GM23338 (cell line): ENCODE measurements around the gene MT1A.

Experiments used
- CREB1 ChIP-seq: fragments of 250-450 bp; sonication (Bioruptor Pico); IDR thresholded peaks from 2 replicates; pipeline ENCODE4 v1.5.0; 2020; ENCODE audit warnings: low read depth, mild to moderate bottlenecking, moderate library complexity
- EZH2 ChIP-seq: fragments of 200-600 bp; sonication (generic); IDR thresholded peaks from one replicate; pipeline ENCODE4 v1.8.0; 2017; ENCODE audit warnings: antibody characterized with exemption, mild to moderate bottlenecking, low read depth; ENCODE audit not compliant: unreplicated experiment
- EZH2phosphoT487 ChIP-seq: fragments of 200-600 bp; sonication (generic); IDR thresholded peaks from one replicate; pipeline ENCODE4 v1.8.1; 2018; ENCODE audit warnings: antibody characterized with exemption; ENCODE audit not compliant: unreplicated experiment
- JUNB ChIP-seq: IDR thresholded peaks from one replicate; pipeline ENCODE4 v1.6.1; 2016; ENCODE audit warnings: antibody characterized with exemption; ENCODE audit not compliant: unreplicated experiment
- NANOG ChIP-seq: IDR thresholded peaks from 2 replicates; pipeline ENCODE4 v1.6.1; 2016; ENCODE audit warnings: antibody characterized with exemption, borderline replicate concordance
- POLR2AphosphoS5 ChIP-seq: IDR thresholded peaks from 2 replicates; pipeline ENCODE4 v1.6.1; 2016; ENCODE audit warnings: antibody characterized with exemption, low read depth
- STAT1 ChIP-seq: IDR thresholded peaks from one replicate; pipeline ENCODE4 v1.6.1; 2016; ENCODE audit warnings: antibody characterized with exemption; ENCODE audit not compliant: unreplicated experiment
- ZNF114 ChIP-seq: fragments of 250-450 bp; sonication (Bioruptor Pico); IDR thresholded peaks from 2 replicates; pipeline ENCODE4 v1.5.0; 2020; ENCODE audit warnings: mild to moderate bottlenecking, moderate library complexity
- ZNF331 ChIP-seq: fragments of 250-450 bp; sonication (Bioruptor Pico); IDR thresholded peaks from 2 replicates; pipeline ENCODE4 v1.5.0; 2020; ENCODE audit warnings: low read depth, mild to moderate bottlenecking, moderate library complexity
- TF ChIP-seq, protein P1 (sequence below), 2 experiments: fragments of 200-600 bp in 1 of 2; sonication (generic) in 1 of 2; conservative IDR thresholded peaks; 2 replicates each; pipeline versions ENCODE4 v1.5.1 to v1.6.1; 2016 to 2017; ENCODE audit warnings: antibody characterized with exemption in 2 of 2, low read depth in 2 of 2, mild to moderate bottlenecking in 2 of 2, moderate library complexity in 1 of 2
- TF ChIP-seq, protein P2 (sequence below): IDR thresholded peaks from one replicate; pipeline ENCODE4 v1.6.1; 2018; ENCODE audit warnings: antibody characterized with exemption; ENCODE audit not compliant: unreplicated experiment
- TF ChIP-seq, protein P3 (sequence below): IDR thresholded peaks from 2 replicates; pipeline ENCODE4 v1.6.1; 2016; ENCODE audit warnings: antibody characterized with exemption
- TF ChIP-seq, protein P4 (sequence below): fragments of 250-450 bp; sonication (Bioruptor Pico); IDR thresholded peaks from 2 replicates; pipeline ENCODE4 v1.5.0; 2020; ENCODE audit warnings: mild to moderate bottlenecking, moderate library complexity

DNA sequence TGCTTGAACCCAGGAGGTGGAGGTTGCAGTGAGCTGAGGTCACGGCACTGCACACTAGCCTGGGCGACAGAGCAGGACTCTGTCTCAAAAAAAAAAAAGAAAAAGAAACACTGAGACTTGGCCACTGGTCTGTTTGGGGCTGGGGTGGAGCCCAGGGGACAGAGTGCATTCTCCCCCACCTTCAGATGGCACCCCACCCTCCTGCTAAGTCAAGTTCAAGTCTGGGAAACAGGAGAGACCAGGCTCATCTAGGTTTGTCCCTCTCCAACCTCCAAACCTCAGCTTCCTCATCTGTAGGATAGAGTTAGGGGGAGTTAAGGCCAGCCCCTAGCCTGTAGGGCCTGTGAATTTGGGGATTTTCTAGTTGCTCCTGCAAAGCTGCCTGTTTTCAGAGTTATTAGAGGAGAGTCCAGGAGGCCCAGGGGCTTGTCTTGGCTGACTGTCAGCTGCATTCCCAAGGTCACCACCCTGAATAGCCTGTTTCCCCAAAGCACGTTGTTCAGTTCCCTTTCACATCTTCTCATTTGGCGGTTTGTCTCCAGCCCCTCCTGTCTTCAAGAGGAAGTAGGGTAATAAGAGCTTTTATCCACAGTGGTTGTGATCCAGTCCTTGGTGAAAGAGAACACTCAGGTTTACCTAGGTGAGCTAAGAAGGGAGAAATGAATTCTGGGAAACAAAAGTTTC is 46.9 kb upstream of the MT1A start:
- TF ChIP-seq, protein P1, sequence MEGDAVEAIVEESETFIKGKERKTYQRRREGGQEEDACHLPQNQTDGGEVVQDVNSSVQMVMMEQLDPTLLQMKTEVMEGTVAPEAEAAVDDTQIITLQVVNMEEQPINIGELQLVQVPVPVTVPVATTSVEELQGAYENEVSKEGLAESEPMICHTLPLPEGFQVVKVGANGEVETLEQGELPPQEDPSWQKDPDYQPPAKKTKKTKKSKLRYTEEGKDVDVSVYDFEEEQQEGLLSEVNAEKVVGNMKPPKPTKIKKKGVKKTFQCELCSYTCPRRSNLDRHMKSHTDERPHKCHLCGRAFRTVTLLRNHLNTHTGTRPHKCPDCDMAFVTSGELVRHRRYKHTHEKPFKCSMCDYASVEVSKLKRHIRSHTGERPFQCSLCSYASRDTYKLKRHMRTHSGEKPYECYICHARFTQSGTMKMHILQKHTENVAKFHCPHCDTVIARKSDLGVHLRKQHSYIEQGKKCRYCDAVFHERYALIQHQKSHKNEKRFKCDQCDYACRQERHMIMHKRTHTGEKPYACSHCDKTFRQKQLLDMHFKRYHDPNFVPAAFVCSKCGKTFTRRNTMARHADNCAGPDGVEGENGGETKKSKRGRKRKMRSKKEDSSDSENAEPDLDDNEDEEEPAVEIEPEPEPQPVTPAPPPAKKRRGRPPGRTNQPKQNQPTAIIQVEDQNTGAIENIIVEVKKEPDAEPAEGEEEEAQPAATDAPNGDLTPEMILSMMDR (conservative IDR thresholded peaks at IDR 0.05; ENCODE audit: low read depth in 2 of 2) = no peak
- TF ChIP-seq POLR2AphosphoS5 (no peak), JUNB (no peak), EZH2phosphoT487 (no peak), EZH2 (no peak), CREB1 (no peak), ZNF114 (CRISPR knock-in tag) (no peak), STAT1 (no peak), ZNF331 (CRISPR knock-in tag) (no peak), NANOG (no peak)
- TF ChIP-seq, protein P2, sequence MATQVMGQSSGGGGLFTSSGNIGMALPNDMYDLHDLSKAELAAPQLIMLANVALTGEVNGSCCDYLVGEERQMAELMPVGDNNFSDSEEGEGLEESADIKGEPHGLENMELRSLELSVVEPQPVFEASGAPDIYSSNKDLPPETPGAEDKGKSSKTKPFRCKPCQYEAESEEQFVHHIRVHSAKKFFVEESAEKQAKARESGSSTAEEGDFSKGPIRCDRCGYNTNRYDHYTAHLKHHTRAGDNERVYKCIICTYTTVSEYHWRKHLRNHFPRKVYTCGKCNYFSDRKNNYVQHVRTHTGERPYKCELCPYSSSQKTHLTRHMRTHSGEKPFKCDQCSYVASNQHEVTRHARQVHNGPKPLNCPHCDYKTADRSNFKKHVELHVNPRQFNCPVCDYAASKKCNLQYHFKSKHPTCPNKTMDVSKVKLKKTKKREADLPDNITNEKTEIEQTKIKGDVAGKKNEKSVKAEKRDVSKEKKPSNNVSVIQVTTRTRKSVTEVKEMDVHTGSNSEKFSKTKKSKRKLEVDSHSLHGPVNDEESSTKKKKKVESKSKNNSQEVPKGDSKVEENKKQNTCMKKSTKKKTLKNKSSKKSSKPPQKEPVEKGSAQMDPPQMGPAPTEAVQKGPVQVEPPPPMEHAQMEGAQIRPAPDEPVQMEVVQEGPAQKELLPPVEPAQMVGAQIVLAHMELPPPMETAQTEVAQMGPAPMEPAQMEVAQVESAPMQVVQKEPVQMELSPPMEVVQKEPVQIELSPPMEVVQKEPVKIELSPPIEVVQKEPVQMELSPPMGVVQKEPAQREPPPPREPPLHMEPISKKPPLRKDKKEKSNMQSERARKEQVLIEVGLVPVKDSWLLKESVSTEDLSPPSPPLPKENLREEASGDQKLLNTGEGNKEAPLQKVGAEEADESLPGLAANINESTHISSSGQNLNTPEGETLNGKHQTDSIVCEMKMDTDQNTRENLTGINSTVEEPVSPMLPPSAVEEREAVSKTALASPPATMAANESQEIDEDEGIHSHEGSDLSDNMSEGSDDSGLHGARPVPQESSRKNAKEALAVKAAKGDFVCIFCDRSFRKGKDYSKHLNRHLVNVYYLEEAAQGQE = no peak
- TF ChIP-seq, protein P3, sequence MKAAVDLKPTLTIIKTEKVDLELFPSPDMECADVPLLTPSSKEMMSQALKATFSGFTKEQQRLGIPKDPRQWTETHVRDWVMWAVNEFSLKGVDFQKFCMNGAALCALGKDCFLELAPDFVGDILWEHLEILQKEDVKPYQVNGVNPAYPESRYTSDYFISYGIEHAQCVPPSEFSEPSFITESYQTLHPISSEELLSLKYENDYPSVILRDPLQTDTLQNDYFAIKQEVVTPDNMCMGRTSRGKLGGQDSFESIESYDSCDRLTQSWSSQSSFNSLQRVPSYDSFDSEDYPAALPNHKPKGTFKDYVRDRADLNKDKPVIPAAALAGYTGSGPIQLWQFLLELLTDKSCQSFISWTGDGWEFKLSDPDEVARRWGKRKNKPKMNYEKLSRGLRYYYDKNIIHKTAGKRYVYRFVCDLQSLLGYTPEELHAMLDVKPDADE = no peak
- TF ChIP-seq, protein P4, sequence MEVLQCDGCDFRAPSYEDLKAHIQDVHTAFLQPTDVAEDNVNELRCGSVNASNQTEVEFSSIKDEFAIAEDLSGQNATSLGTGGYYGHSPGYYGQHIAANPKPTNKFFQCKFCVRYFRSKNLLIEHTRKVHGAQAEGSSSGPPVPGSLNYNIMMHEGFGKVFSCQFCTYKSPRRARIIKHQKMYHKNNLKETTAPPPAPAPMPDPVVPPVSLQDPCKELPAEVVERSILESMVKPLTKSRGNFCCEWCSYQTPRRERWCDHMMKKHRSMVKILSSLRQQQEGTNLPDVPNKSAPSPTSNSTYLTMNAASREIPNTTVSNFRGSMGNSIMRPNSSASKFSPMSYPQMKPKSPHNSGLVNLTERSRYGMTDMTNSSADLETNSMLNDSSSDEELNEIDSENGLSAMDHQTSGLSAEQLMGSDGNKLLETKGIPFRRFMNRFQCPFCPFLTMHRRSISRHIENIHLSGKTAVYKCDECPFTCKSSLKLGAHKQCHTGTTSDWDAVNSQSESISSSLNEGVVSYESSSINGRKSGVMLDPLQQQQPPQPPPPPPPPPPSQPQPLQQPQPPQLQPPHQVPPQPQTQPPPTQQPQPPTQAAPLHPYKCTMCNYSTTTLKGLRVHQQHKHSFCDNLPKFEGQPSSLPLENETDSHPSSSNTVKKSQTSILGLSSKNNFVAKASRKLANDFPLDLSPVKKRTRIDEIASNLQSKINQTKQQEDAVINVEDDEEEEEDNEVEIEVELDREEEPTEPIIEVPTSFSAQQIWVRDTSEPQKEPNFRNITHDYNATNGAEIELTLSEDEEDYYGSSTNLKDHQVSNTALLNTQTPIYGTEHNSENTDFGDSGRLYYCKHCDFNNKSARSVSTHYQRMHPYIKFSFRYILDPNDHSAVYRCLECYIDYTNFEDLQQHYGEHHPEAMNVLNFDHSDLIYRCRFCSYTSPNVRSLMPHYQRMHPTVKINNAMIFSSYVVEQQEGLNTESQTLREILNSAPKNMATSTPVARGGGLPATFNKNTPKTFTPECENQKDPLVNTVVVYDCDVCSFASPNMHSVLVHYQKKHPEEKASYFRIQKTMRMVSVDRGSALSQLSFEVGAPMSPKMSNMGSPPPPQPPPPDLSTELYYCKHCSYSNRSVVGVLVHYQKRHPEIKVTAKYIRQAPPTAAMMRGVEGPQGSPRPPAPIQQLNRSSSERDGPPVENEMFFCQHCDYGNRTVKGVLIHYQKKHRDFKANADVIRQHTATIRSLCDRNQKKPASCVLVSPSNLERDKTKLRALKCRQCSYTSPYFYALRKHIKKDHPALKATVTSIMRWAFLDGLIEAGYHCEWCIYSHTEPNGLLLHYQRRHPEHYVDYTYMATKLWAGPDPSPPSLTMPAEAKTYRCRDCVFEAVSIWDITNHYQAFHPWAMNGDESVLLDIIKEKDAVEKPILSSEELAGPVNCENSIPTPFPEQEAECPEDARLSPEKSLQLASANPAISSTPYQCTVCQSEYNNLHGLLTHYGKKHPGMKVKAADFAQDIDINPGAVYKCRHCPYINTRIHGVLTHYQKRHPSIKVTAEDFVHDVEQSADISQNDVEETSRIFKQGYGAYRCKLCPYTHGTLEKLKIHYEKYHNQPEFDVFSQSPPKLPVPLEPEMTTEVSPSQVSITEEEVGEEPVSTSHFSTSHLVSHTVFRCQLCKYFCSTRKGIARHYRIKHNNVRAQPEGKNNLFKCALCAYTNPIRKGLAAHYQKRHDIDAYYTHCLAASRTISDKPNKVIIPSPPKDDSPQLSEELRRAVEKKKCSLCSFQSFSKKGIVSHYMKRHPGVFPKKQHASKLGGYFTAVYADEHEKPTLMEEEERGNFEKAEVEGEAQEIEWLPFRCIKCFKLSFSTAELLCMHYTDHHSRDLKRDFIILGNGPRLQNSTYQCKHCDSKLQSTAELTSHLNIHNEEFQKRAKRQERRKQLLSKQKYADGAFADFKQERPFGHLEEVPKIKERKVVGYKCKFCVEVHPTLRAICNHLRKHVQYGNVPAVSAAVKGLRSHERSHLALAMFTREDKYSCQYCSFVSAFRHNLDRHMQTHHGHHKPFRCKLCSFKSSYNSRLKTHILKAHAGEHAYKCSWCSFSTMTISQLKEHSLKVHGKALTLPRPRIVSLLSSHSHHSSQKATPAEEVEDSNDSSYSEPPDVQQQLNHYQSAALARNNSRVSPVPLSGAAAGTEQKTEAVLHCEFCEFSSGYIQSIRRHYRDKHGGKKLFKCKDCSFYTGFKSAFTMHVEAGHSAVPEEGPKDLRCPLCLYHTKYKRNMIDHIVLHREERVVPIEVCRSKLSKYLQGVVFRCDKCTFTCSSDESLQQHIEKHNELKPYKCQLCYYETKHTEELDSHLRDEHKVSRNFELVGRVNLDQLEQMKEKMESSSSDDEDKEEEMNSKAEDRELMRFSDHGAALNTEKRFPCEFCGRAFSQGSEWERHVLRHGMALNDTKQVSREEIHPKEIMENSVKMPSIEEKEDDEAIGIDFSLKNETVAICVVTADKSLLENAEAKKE (CRISPR knock-in tag) = no peak
